HepG2 (cell line): Measurements from ENCODE around the gene GPC2. TPM values are rescaled to one million over a fixed set of nuclear protein-coding genes. Genes with fewer than 3 reads are reported as not detected.

Experiments used
- ATAC-seq: fragments of 200-7000 bp; cut with Tn5 transposase; 3 replicates; pipeline ENCODE4 v1.9.1; 2020; ENCODE audit warnings: mild to moderate bottlenecking, moderate library complexity
- BruUV-seq: library from RNA; stranded (reverse); fragments of 400-500 nt; replicated peaks from 2 replicates; lab custom pipeline; 2021; lab: Mats Ljungman, UMichigan
- CTCF ChIA-PET: fragments of 300-600 bp; formaldehyde crosslinking; extraction: SDS; loops from one replicate; lab custom pipeline; 2021; ENCODE audit warnings: low total read pairs, inconsistent platforms, low intra/inter-chr PET ratio; lab: Yijun Ruan, JAX
- POLR2A ChIA-PET: fragments of 350-600 bp; sonication (Branson Sonifier 250); formaldehyde crosslinking; loops from one replicate; lab custom pipeline; 2020; ENCODE audit warnings: antibody characterized with exemption, inconsistent platforms; lab: Yijun Ruan, JAX
- DNase-seq: peaks from one replicate; pipeline ENCODE4 v3.0.0-alpha.2; 2015; ENCODE audit warnings: low spot score
- FAIRE-seq: peaks from 3 replicates; lab custom pipeline; 2011; peaks lifted over from hg19 to GRCh38; lab: Jason Lieb, UNC
- H2AFZ ChIP-seq: one replicate; pipeline ENCODE4 v1.6.1; 2011; ENCODE audit warnings: low read length, inconsistent platforms
- H3K27ac ChIP-seq: fragments of 300-600 bp; 3 replicates; pipeline ENCODE4 v1.8.0; 2011; ENCODE audit warnings: mixed run types, mild to moderate bottlenecking, mixed read lengths, low read length, inconsistent platforms; ENCODE audit not compliant: insufficient read depth; ENCODE audit errors: extremely low read length
- H3K27me3 ChIP-seq, 2 experiments: fragments of 200-600 bp in 1 of 2; 2 replicates in 1 of 2; 3 replicates in 1 of 2; pipeline versions ENCODE4 v1.6.0 to v1.8.0; 2011; ENCODE audit warnings: low read length in 2 of 2, mild to moderate bottlenecking in 2 of 2, moderate library complexity in 2 of 2, inconsistent platforms in 1 of 2; ENCODE audit not compliant: insufficient read depth in 2 of 2, control insufficient read depth in 1 of 2
- H3K36me3 ChIP-seq, 2 experiments: fragments of 200-600 bp in 1 of 2; replicated peaks in 1 of 2; 2 replicates in 1 of 2; 3 replicates in 1 of 2; pipeline versions ENCODE4 v1.5.1 to v1.8.0; 2011; ENCODE audit warnings: low read length in 2 of 2, inconsistent platforms in 1 of 2; ENCODE audit not compliant: insufficient read depth in 2 of 2, control insufficient read depth in 1 of 2
- H3K4me1 ChIP-seq: 2 replicates; pipeline ENCODE4 v1.5.1; 2012; ENCODE audit warnings: low read length, inconsistent platforms; ENCODE audit not compliant: insufficient read depth
- H3K4me2 ChIP-seq: 2 replicates; pipeline ENCODE4 v1.6.0; 2011; ENCODE audit warnings: low read depth, low read length, inconsistent platforms
- H3K4me3 ChIP-seq, 3 experiments: fragments of 200-600 bp in 1 of 3; sonication (generic), shearing (Covaris generic) in 1 of 3; replicated peaks in 1 of 3; 2 replicates each; pipeline ENCODE4 v1.5.1; 2011 to 2016; ENCODE audit warnings: low read length in 3 of 3, inconsistent platforms in 2 of 3, low read depth in 2 of 3, mild to moderate bottlenecking in 2 of 3, control low read depth in 1 of 3, mixed read lengths in 1 of 3; ENCODE audit not compliant: insufficient read depth in 1 of 3
- H3K79me2 ChIP-seq: one replicate; pipeline ENCODE4 v1.6.1; 2011; ENCODE audit warnings: low read length, inconsistent platforms; ENCODE audit not compliant: insufficient read depth
- H3K9ac ChIP-seq: 2 replicates; pipeline ENCODE4 v1.6.0; 2011; ENCODE audit warnings: mild to moderate bottlenecking, low read depth, low read length, inconsistent platforms; ENCODE audit not compliant: insufficient read depth
- H3K9me3 ChIP-seq: 2 replicates; pipeline ENCODE4 v1.5.1; 2012; ENCODE audit warnings: mild to moderate bottlenecking, low read length
- H4K20me1 ChIP-seq: 2 replicates; pipeline ENCODE4 v1.6.0; 2011; ENCODE audit warnings: inconsistent platforms, mild to moderate bottlenecking, low read length, moderate library complexity; ENCODE audit not compliant: insufficient read depth
- WGBS: methylation state at CpG from one replicate; pipeline ENCODE4 v1.1.6; 2017; ENCODE audit warnings: low lambda C conversion rate; 5-methylcytosine and 5-hydroxymethylcytosine counted together
- in situ Hi-C: cut with HindIII; loops from 2 replicates; pipeline ENCODE4 v1.10.0; 2017; ENCODE audit warnings: low pct_unique_long_range_greater_than_20kb; ENCODE audit not compliant: extremely low pct_ligation_motif_present
- intact Hi-C: fragments of 100-400 bp; cut with micrococcal nuclease; formaldehyde crosslinking; loops from one replicate; pipeline ENCODE4 v1.10.0; 2022; ENCODE audit not compliant: unreplicated experiment
- polyA plus RNA-seq, 8 experiments: library from polyadenylated mRNA; depleted of rRNA in 3 of 8; stranded (reverse) in 7 of 8; unstranded in 1 of 8; fragments of >200 nt; fragmentation: Illumina TruSeq in 4 of 8; extraction: Trizol in 4 of 8; gene quantifications; 2 replicates each; pipeline versions ENCODE4 v1.2.1 to v1.2.3, GENCODE V29; 2011 to 2016; ENCODE audit warnings: low read depth in 4 of 8, missing spikeins in 1 of 8, mixed read lengths in 1 of 8; ENCODE audit not compliant: insufficient read depth in 1 of 8
- total RNA-seq, 5 experiments: library from RNA; depleted of rRNA; stranded (reverse); fragments of >200 nt; fragmentation: Illumina TruSeq; extraction: Trizol; gene quantifications; 2 replicates each; pipeline ENCODE4 v1.2.3, GENCODE V29; 2016; ENCODE audit warnings: low read depth in 1 of 5
- TF ChIP-seq, protein P1 (sequence below), 2 experiments: sonication (generic) in 1 of 2; formaldehyde crosslinking in 1 of 2; IDR thresholded peaks; 2 replicates each; pipeline versions ENCODE4 v1.4.0 to v1.6.1; 2016 to 2020; ENCODE audit warnings: borderline replicate concordance in 1 of 2, low read depth in 1 of 2, mild to moderate bottlenecking in 1 of 2, missing genetic modification reagents in 1 of 2
- TF ChIP-seq, protein P2 (sequence below): sonication (generic); formaldehyde crosslinking; IDR thresholded peaks from 2 replicates; pipeline ENCODE4 v1.4.0; 2020; ENCODE audit warnings: missing genetic modification reagents, borderline replicate concordance

Gene GPC2
- total and polyA plus RNA-seq, 2 of the 13 experiments (the other 11 are each of a cell fraction or from before 2014, with no cell fraction given) = 0.64 to 0.78 TPM

DNA sequence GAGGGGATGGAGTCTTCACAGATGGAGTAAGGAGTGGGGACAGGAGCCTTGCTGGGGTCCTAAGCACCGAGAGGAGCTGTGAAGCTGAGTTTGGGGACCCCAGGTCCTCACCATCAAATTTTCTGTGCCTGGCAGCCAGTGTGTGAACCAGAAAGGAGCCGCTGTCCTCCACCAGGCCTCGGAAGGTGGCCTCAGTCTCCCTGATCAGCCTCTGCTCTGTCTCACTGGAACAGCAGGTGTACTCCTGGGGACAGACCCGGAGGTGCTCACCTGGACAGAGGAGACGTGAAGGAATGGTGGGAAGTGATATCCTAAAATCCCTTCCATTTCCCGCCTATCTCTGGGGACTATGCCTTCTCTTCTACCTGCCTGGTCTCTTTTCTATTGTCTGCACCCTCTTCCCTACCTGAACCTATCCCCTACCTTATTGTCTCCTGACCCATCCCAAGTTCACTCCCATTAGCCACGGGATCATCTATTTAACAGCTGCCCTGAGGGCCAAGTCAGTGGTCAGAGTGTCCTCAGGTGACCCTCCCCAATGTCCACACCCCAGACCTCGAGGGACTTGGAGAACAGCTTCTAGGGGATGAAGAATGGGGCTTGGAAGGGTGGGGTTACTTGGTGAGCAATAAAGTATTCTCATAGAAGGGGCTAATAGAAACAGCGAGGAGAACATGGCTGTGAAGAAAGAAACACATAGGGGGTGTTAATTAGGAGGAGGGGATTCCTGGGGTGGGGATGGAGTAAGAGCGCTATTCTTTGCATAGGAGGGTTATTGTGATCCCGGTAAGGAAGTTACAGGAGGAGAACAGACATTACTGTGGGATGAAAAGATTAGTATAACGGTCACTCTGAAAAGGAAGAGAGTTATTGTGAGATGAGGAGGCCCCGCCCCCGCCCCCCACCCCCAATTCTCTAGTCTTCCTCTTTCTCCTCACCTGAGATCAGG lies 811 bp downstream of the GPC2 start:
- Histone ChIP-seq H3K27me3 (peaks cover 1 to 8% of the 10 kb centered on the region in 2 experiments; a peak in 2 of 5 replicates), H4K20me1 (no peaks in the 10 kb centered on the region), H3K4me3 (peak overlapping the region; percentile 68 to 80 (median 69); a peak in 5 of 6 replicates), H3K36me3 (no peaks in the 10 kb centered on the region), H3K4me2 (peak overlapping the region; percentile 94), H3K9ac (no peak overlapping the region), H3K9me3 (no peaks in the 10 kb centered on the region), H3K79me2 (no peaks in the 10 kb centered on the region), H2AFZ (no peak overlapping the region), H3K27ac (no peak overlapping the region), H3K4me1 (peaks cover 13% of the 10 kb centered on the region)
- DNase-seq = no peak
- POLR2A ChIA-PET = interaction anchor here (0.9 to 1.7 kb wide), 3 partner anchors 8 to 28 kb away, joined by 3 to 11 read pairs (median 7); partner anchors contain the start of genes GAL3ST4 and LAMTOR4
- in situ Hi-C loops = no loop called here
- TF ChIP-seq, protein P1, sequence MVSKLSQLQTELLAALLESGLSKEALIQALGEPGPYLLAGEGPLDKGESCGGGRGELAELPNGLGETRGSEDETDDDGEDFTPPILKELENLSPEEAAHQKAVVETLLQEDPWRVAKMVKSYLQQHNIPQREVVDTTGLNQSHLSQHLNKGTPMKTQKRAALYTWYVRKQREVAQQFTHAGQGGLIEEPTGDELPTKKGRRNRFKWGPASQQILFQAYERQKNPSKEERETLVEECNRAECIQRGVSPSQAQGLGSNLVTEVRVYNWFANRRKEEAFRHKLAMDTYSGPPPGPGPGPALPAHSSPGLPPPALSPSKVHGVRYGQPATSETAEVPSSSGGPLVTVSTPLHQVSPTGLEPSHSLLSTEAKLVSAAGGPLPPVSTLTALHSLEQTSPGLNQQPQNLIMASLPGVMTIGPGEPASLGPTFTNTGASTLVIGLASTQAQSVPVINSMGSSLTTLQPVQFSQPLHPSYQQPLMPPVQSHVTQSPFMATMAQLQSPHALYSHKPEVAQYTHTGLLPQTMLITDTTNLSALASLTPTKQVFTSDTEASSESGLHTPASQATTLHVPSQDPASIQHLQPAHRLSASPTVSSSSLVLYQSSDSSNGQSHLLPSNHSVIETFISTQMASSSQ (IDR thresholded peaks at IDR 0.05; ENCODE audit: low read depth) = no peak
- TF ChIP-seq, protein P1 (CRISPR knock-in tag; IDR thresholded peaks at IDR 0.05; ENCODE audit: borderline replicate concordance) = no peak
- TF ChIP-seq, protein P2, sequence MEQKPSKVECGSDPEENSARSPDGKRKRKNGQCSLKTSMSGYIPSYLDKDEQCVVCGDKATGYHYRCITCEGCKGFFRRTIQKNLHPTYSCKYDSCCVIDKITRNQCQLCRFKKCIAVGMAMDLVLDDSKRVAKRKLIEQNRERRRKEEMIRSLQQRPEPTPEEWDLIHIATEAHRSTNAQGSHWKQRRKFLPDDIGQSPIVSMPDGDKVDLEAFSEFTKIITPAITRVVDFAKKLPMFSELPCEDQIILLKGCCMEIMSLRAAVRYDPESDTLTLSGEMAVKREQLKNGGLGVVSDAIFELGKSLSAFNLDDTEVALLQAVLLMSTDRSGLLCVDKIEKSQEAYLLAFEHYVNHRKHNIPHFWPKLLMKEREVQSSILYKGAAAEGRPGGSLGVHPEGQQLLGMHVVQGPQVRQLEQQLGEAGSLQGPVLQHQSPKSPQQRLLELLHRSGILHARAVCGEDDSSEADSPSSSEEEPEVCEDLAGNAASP (CRISPR knock-in tag) = peak; percentile 25; the same call in 1 of the 2 replicates
- CTCF ChIA-PET = no interaction called here
- FAIRE-seq = no peak
- WGBS = 36% methylated on average over 10 of the region's 14 CpGs
- ATAC-seq = no peak
- intact Hi-C loops = no loop called here
- BruUV-seq = no TSS peak
